Fibroblast of lung (primary cell): ENCODE data around the gene SLX1A.

Experiments used
- EZH2 ChIP-seq: IDR thresholded peaks from 2 replicates; pipeline ENCODE4 v1.5.1; 2012; ENCODE audit warnings: low read length, control low read depth, mild to moderate bottlenecking; ENCODE audit errors: missing control alignments
- TF ChIP-seq, protein P1 (sequence below), 2 donors: IDR thresholded peaks in 1 of 2; conservative IDR thresholded peaks in 1 of 2; 1 replicate in 1 of 2; 2 replicates in 1 of 2; pipeline ENCODE4 v1.5.1; 2011 to 2012; ENCODE audit warnings: low read length in 2 of 2, control low read depth in 1 of 2, inconsistent platforms in 1 of 2, low read depth in 1 of 2, mild to moderate bottlenecking in 1 of 2

- TF ChIP-seq, protein P1, sequence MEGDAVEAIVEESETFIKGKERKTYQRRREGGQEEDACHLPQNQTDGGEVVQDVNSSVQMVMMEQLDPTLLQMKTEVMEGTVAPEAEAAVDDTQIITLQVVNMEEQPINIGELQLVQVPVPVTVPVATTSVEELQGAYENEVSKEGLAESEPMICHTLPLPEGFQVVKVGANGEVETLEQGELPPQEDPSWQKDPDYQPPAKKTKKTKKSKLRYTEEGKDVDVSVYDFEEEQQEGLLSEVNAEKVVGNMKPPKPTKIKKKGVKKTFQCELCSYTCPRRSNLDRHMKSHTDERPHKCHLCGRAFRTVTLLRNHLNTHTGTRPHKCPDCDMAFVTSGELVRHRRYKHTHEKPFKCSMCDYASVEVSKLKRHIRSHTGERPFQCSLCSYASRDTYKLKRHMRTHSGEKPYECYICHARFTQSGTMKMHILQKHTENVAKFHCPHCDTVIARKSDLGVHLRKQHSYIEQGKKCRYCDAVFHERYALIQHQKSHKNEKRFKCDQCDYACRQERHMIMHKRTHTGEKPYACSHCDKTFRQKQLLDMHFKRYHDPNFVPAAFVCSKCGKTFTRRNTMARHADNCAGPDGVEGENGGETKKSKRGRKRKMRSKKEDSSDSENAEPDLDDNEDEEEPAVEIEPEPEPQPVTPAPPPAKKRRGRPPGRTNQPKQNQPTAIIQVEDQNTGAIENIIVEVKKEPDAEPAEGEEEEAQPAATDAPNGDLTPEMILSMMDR (conservative IDR thresholded peaks at IDR 0.05 in 1 of 2, IDR thresholded peaks at IDR 0.05 in 1 of 2; ENCODE audit: low read depth in 1 of 2, low read length in 2 of 2) = peak; percentile 15 to 54
- no peak for TF ChIP-seq EZH2
Observed at GRCh38 chr16:30186782-30187555, 6.7 kb upstream of the SLX1A start.
